ENCODE measurements around the gene TANGO2. TPM values are rescaled to one million over a fixed set of nuclear protein-coding genes. Genes with fewer than 3 reads are reported as not detected.
A peak's percentile ranks its signal among the peaks of the same experiment; 100 is the strongest.

Gene TANGO2
- total and polyA plus RNA-seq, 3 donors from 2014 or later = 13.5 to 21.5 (median 19.0) TPM

GRCh38 chr22:20076627-20077172 lies 55.8 kb downstream of the TANGO2 start:
- H3K4me3 ChIP-seq = no peak overlapping the region
- H3K4me1 ChIP-seq = peaks cover 8% of the 10 kb centered on the region
- H3K36me3 ChIP-seq (ENCODE audit: low read depth, missing control alignments) = no peaks in the 10 kb centered on the region
- DNase-seq = no peak
- H3K27me3 ChIP-seq = no peaks in the 10 kb centered on the region
- intact Hi-C loops (cut with DNase I; ENCODE audit: low total_unique reads) = no loop called here
- TF ChIP-seq POLR2A (IDR thresholded peaks at IDR 0.05) = no peak
- TF ChIP-seq, protein P1, sequence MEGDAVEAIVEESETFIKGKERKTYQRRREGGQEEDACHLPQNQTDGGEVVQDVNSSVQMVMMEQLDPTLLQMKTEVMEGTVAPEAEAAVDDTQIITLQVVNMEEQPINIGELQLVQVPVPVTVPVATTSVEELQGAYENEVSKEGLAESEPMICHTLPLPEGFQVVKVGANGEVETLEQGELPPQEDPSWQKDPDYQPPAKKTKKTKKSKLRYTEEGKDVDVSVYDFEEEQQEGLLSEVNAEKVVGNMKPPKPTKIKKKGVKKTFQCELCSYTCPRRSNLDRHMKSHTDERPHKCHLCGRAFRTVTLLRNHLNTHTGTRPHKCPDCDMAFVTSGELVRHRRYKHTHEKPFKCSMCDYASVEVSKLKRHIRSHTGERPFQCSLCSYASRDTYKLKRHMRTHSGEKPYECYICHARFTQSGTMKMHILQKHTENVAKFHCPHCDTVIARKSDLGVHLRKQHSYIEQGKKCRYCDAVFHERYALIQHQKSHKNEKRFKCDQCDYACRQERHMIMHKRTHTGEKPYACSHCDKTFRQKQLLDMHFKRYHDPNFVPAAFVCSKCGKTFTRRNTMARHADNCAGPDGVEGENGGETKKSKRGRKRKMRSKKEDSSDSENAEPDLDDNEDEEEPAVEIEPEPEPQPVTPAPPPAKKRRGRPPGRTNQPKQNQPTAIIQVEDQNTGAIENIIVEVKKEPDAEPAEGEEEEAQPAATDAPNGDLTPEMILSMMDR (IDR thresholded peaks at IDR 0.05) = no peak
- no peaks in the 10 kb centered on the region for H3K9me3 ChIP-seq
- 71 to 72% methylated on average over 6 of the region's 6 CpGs for whole genome bisulfite sequencing, 2 donors
- H3K27ac ChIP-seq = no peak overlapping the region

DNA sequence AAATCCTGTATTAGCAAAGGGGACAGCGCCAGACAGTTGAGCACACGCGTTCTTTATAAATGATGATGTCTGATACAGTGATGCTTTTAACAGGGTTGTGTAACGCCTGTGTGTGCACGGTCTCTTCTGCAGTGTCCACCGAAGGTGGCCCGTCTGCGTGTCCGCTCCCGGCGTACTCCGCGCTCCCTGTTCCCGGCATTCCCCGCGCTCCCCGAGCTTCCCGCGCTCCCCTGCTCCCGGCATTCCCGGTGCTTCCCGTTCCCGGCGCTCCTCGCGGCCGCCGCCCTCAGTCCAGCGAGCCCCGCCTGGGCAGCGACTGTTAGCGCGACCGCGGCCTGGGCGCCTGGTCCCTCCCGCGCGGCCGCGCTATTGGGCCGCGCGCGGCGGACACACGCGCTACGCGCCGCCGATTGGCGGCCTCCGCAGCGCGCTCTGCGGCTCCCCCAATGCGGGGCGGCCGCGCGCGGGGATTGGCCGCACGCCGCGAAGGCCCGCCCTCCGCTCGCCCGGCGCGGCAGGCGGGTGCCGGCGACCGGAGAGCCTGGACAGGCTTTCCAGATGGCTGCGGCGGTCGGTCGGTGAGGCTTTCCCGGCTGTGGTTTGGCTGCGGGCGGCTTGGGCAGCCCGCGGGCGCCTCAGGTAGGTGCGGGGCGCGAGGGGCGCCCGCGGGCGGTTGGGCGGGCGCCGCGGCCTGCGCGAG lies 59.0 kb downstream of the TANGO2 start, which contains the start of gene DGCR8:
Gene DGCR8 (plus strand): TSS at position 497 of the 700 bp plus-strand sequence. CDS start 5,723 bp downstream, outside the sequence.
- WGBS, 2 donors = 0 to 1% methylated on average over 16 to 27 of the region's 100 CpGs
- intact Hi-C loops (cut with DNase I; ENCODE audit: low total_unique reads) = no loop called here
- peaks cover 34% of the 10 kb centered on the region for H3K4me1 ChIP-seq

GRCh38 chr22:20080445-20080775 lies 59.5 kb downstream of the TANGO2 start:
- H3K4me1 ChIP-seq = peaks cover 37% of the 10 kb centered on the region
- no peak for TF ChIP-seq POLR2A (IDR thresholded peaks at IDR 0.05)
- TF ChIP-seq, protein P1 (IDR thresholded peaks at IDR 0.05) = no peak
- H3K4me3 ChIP-seq = peak overlapping the region; percentile 80 to 95
- 1 to 7% methylated on average over 2 to 18 of the region's 34 CpGs for WGBS, 2 donors
- H3K36me3 ChIP-seq (ENCODE audit: low read depth, missing control alignments) = no peaks in the 10 kb centered on the region
- peak overlapping the region; percentile 72 to 94 for H3K27ac ChIP-seq
- no peaks in the 10 kb centered on the region for H3K27me3 ChIP-seq
- intact Hi-C loops (cut with DNase I; ENCODE audit: low total_unique reads) = no loop called here
- no peaks in the 10 kb centered on the region for H3K9me3 ChIP-seq
- peak; percentile 64 for DNase-seq

More for the DNA sequence above, 59.0 kb downstream of the TANGO2 start, which contains the start of gene DGCR8:
- H3K27ac ChIP-seq = peak within 1 kb of the TSS; percentile 72 to 94
- H3K36me3 ChIP-seq (ENCODE audit: low read depth, missing control alignments) = no peaks in the 10 kb centered on the region
- no peaks in the 10 kb centered on the region for H3K9me3 ChIP-seq
- TF ChIP-seq, protein P1 (IDR thresholded peaks at IDR 0.05) = no peak
- peak within 1 kb of the TSS; percentile 80 to 95 for H3K4me3 ChIP-seq
- peak; percentile 96 for DNase-seq
- no peaks in the 10 kb centered on the region for H3K27me3 ChIP-seq

DNA sequence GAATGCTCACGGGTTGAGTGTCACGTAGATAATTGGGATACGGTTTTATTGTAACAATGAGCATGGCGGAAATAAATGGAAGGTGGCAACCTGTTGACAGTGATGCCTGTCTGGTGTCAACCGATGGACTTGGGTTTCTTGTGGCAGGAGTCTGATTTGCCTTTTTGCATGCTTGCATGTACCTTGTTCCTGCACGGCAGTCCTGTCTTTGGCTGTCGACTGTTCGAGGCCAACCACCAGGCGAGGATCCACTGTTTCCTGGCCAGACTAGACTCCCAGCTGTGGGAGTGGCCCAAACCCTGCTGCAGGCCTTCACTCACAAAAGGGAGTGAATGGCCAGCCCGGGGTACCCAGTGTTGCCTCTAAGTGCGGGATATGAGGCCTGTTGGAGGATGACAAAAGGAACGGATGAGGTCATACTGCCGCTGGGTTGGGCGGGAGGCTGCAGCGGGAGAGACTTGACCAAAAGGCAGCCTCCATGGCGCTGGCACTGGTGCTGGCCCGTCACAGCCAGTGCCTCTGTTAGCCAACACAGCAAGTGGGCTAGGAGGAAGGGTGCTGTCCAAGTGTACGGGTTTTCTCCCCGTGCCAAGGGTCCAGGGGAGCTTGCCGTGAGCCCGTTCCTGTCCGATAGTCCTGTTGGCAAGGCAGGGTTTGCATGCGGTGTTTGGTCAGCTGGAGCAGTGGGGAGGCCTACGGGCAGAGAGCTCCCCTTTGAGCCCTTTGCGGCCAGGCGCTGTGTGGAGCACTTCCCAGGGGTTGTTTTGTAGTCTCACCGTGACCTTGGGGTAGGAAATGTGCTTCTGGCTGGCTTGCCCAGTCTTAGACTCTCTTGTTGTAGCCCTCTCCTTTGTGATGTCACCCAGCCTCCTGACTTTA lies 60.1 kb downstream of the TANGO2 start:
- Histone ChIP-seq H3K27me3 (no peaks in the 10 kb centered on the region), H3K4me3 (peak overlapping the region; percentile 80 to 95), H3K4me1 (peaks cover 37% of the 10 kb centered on the region), H3K36me3 (ENCODE audit: low read depth, missing control alignments) (no peaks in the 10 kb centered on the region), H3K9me3 (no peaks in the 10 kb centered on the region), H3K27ac (peak overlapping the region; percentile 72 to 94)
- intact Hi-C loops (cut with DNase I; ENCODE audit: low total_unique reads) = no loop called here
- DNase-seq = peak; percentile 29
- 8 to 14% methylated on average over 16 to 27 of the region's 27 CpGs for WGBS, 2 donors
- no peak for TF ChIP-seq POLR2A (IDR thresholded peaks at IDR 0.05)
- TF ChIP-seq, protein P1 (IDR thresholded peaks at IDR 0.05) = no peak
